GM12891 (cell line): ENCODE results near the gene DUS3L.
"Not testable (repeated sequence)": the region's sequence is repeated elsewhere in the genome, so short reads cannot be mapped to it uniquely, and the experiment has no call there.

Source experiments
- DNase-seq: peaks from one replicate; pipeline ENCODE4 v3.0.0; 2011; ENCODE audit warnings: low spot score; ENCODE audit not compliant: insufficient read length
- FAIRE-seq: peaks from 2 replicates; lab custom pipeline; 2011; peaks lifted over from hg19 to GRCh38; lab: Jason Lieb, UNC
- PAX5 ChIP-seq: IDR thresholded peaks from 2 replicates; pipeline ENCODE4 v1.6.1; 2011; ENCODE audit warnings: low read length, moderate library complexity, mild to moderate bottlenecking; ENCODE audit not compliant: insufficient read depth, severe bottlenecking
- POLR2A ChIP-seq: IDR thresholded peaks from 2 replicates; pipeline ENCODE4 v1.6.1; 2011; ENCODE audit warnings: low read depth, low read length, control low read depth
- POLR2AphosphoS5 ChIP-seq: IDR thresholded peaks from 2 replicates; pipeline ENCODE4 v1.6.1; 2011; ENCODE audit warnings: low read depth, low read length, control low read depth
- POU2F2 ChIP-seq: IDR thresholded peaks from 2 replicates; pipeline ENCODE4 v1.6.1; 2011; ENCODE audit warnings: low read depth, mild to moderate bottlenecking, control low read depth, low read length, moderate library complexity
- SPI1 ChIP-seq: IDR thresholded peaks from 2 replicates; pipeline ENCODE4 v1.6.1; 2011; ENCODE audit warnings: low read depth, low read length, control low read depth
- TAF1 ChIP-seq: IDR thresholded peaks from 2 replicates; pipeline ENCODE4 v1.6.1; 2011; ENCODE audit warnings: low read depth, low read length, control low read depth

DUS3L gene

GRCh38 chr19:5775668-5776309 is 15.2 kb downstream of the DUS3L start:
- no peak for DNase-seq
- FAIRE-seq: no peak
- no peak for TF ChIP-seq POLR2A
- no peak for TF ChIP-seq SPI1
- TF ChIP-seq POLR2AphosphoS5: no peak
- TF ChIP-seq POU2F2: no peak
- no peak for TF ChIP-seq TAF1
- no peak for TF ChIP-seq PAX5

- no peak for FAIRE-seq
- DNase-seq: no peak
- no peak for TF ChIP-seq POU2F2
- no peak for TF ChIP-seq SPI1
- TF ChIP-seq TAF1: no peak
Measured at GRCh38 chr19:5774921-5775320, 16.0 kb downstream of the DUS3L start.

GRCh38 chr19:5773276-5773675 is 17.7 kb downstream of the DUS3L start:
- DNase-seq (no peak), FAIRE-seq (no peak)
- TF ChIP-seq POU2F2 (no peak), PAX5 (no peak), TAF1 (no peak), SPI1 (no peak), POLR2A (no peak), POLR2AphosphoS5 (no peak)

- FAIRE-seq (no peak), DNase-seq (no peak)
- TF ChIP-seq TAF1: no peak
- no peak for TF ChIP-seq PAX5
Measured at GRCh38 chr19:5772416-5772815, 18.5 kb downstream of the DUS3L start.

- FAIRE-seq (no peak), DNase-seq (no peak)
- TF ChIP-seq POLR2A (no peak), PAX5 (no peak), POU2F2 (no peak), SPI1 (no peak), TAF1 (no peak), POLR2AphosphoS5 (no peak)
Measured at GRCh38 chr19:5767949-5768348, 23.0 kb downstream of the DUS3L start.

- TF ChIP-seq POLR2A: no peak
- TF ChIP-seq POLR2AphosphoS5: no peak
- no peak for TF ChIP-seq TAF1
- TF ChIP-seq PAX5: no peak
- TF ChIP-seq POU2F2: no peak
- no peak for TF ChIP-seq SPI1
- FAIRE-seq: no peak
- no peak for DNase-seq
Measured at GRCh38 chr19:5765220-5765619, 25.7 kb downstream of the DUS3L start.

GRCh38 chr19:5762608-5763217 is 28.2 kb downstream of the DUS3L start:
- TF ChIP-seq POU2F2 (no peak), SPI1 (no peak), POLR2A (no peak), TAF1 (no peak), PAX5 (no peak), POLR2AphosphoS5 (no peak)
- no peak for DNase-seq
- FAIRE-seq: no peak

- no peak for FAIRE-seq
- TF ChIP-seq SPI1 (no peak), TAF1 (no peak), POLR2AphosphoS5 (no peak), POLR2A (no peak), POU2F2 (no peak), PAX5 (no peak)
- no peak for DNase-seq
Measured at GRCh38 chr19:5753743-5754142, 37.2 kb downstream of the DUS3L start.

- FAIRE-seq: no peak
- DNase-seq: no peak
Measured at GRCh38 chr19:5751709-5752108, 39.3 kb downstream of the DUS3L start.

GRCh38 chr19:5749505-5749904 is 41.5 kb downstream of the DUS3L start:
- TF ChIP-seq TAF1: no peak
- no peak for TF ChIP-seq POU2F2
- no peak for TF ChIP-seq SPI1
- no peak for TF ChIP-seq PAX5
- no peak for TF ChIP-seq POLR2AphosphoS5
- no peak for TF ChIP-seq POLR2A
- DNase-seq (no peak), FAIRE-seq (no peak)

More at GRCh38 chr19:5751709-5752108, 39.3 kb downstream of the DUS3L start:
- TF ChIP-seq POLR2AphosphoS5 (no peak), TAF1 (no peak), PAX5 (no peak), SPI1 (no peak), POLR2A (no peak), POU2F2 (no peak)

- not testable (repeated sequence) for DNase-seq, FAIRE-seq
Measured at GRCh38 chr19:5748920-5749319, 42.0 kb downstream of the DUS3L start.

- not testable (repeated sequence) for DNase-seq, FAIRE-seq
Measured at GRCh38 chr19:5744999-5745398, 46.0 kb downstream of the DUS3L start.
